Activated CD4-positive, alpha-beta T cell treated with anti-CD3 and anti-CD28 coated beads for 1 hour (primary cell): ENCODE measurements around the gene NOP58.
A peak's percentile ranks its signal among the peaks of the same experiment; 100 is the strongest.
"Not testable (repeated sequence)": the region's sequence is repeated elsewhere in the genome, so short reads cannot be mapped to it uniquely, and the experiment has no call there.

Experiments used
- DNase-seq: peaks from one replicate; pipeline ENCODE4 v3.0.0-alpha.2; 2020

Gene NOP58, protein sequence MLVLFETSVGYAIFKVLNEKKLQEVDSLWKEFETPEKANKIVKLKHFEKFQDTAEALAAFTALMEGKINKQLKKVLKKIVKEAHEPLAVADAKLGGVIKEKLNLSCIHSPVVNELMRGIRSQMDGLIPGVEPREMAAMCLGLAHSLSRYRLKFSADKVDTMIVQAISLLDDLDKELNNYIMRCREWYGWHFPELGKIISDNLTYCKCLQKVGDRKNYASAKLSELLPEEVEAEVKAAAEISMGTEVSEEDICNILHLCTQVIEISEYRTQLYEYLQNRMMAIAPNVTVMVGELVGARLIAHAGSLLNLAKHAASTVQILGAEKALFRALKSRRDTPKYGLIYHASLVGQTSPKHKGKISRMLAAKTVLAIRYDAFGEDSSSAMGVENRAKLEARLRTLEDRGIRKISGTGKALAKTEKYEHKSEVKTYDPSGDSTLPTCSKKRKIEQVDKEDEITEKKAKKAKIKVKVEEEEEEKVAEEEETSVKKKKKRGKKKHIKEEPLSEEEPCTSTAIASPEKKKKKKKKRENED

DNA sequence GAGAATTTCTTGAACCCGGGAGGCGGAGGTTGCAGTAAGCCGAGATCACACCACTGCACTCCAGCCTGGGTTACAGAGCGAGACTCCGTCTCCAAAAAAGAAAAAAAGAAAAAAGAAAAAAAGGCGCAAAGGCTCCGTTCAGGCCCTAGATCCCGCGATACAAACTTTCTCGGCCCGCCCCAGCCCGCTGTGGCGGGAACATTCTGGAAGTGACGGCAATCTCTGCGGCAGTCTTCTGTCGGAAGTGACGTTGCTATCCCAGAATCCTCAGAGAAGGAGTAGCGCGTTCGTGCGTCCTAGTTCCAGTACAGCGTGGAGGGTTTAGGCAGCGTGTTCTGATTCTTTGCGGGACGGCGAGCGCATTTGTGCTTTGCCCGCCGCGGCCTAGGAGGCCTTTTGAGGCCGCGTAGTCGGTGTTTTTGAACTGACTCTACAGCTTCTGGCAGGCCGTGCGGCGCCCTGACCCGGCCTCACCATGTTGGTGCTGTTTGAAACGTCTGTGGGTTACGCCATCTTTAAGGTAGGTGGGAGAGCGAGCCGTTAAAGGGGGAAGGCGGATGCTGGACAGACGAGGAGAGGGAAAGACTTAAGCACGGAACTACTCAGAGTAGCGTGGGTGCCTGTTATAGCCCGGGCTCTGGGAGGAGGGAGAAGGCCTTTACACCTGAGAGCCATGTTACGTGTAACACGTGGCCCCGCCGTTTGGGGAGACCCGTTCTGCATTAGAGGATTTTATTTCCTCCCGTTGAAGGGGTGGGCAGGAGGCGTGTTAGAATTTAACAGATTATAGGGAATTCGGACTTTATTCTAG is at the start of gene NOP58:
Gene NOP58, plus strand, starts transcription at position 297 of the 811 bp plus-strand sequence. Its CDS starts 179 bp downstream, at position 476.
- peak; percentile 82 for DNase-seq

DNA sequence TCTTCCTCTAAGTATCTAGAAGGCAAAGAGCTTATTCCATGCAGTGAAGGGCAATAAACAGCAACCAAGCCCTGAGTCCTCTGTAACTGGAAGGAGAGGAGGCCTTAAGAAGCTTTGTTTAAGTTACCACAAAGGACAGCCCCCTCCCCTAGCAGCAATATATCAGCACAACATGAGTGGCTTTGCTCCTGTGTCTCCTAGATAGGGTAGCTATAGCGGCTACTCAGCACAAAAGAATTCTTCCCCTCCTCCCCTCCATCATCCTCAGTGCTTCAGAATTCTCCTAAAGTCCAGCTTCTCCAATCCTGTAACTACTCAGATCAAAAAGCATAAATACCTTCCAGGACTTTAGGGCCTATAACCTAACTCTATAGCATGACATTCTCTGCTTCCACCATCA is 43.7 kb upstream of the NOP58 start:
- no peak for DNase-seq

DNA sequence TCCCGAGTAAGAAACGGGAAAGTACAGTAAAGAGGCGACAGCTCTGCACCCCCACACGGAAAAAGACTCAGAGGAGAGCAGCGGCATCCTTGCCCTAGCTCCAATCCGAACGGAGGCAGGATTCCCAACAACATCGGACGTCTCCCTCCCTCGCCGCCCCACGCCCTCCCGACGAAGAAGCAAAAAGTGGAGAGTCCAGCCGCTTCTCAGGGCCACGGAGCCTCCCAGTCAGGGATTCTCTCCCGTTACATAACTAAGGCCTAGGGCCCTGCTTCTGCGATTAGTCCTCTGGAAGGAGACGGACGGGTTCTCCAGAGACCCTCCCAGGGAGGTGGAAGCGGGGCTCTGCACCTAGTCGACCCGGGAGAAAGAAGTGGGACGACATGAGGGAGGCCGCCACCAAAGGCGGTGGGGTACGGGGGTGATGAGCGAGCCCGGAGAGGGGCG is 27.8 kb upstream of the NOP58 start:
- DNase-seq, result no peak

DNA sequence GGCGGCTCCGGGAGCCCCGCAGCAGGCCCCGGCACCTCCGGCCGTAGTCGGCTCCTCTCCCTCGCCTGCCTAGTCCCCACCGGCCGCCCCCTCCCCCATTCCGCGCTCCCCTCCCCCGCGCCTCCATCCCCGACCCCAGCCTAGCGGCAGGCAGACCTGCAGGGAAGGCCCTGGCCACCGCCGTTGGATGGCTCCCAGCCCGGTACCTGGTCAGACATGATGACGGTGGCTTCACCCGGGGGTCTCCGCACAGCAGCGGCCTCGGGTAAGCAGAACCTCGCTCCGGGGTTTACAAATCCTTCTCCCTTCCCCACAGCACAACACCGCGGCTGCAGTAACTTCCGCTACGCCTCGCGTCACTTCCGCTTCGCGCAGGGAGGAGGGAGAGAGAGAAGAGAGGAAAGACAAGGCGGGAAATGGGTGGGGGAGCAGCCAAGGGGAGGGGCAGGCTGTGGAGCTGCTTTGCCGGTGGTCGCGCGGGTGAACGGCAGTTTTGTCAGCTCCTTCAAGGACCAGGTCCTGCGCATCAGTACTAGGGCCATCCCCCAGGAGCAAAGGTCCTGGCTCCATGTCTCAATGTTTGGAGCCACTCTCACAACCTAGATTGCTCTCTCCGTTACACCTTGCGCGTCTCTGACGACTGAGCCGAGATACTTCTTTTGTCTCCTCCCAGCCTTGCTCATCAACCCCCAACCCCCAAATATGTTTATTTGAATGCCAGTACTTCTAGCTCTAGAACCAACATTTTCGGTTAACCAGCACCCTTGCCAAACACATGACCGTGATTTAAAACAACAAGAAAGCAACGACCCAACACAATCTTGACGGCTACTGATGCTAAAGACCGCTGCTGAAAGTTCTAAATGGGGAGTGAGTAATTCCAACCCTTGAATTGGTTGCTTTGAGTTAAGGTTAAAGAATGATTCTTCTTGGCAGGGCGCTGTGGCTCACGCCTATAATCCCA is 27.0 kb upstream of the NOP58 start, which contains the start of gene SUMO1:
Gene SUMO1, minus strand, starts transcription at position 364 of the 964 bp plus-strand sequence. Its CDS starts 146 bp downstream, at position 218.
- peak; percentile 86 for DNase-seq

DNA sequence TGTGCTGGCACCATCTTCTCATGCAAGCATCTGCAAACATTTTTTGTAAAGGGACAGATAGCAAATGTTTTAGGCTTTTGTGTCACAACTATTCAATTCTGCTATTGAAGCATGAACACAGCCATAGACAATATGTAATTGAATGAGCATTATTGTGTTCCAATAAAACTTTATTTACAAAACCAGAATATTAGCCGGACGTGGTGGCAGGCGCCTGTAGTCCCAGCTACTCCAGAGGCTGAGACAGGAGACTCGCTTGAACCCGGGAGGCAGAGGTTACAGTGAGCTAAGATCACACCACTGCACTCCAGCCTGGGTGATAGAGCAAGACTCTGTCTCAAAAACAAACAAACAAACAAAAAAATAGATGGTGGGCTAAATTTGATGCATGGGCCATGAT is 17.9 kb upstream of the NOP58 start:
- DNase-seq, result not testable (repeated sequence)

DNA sequence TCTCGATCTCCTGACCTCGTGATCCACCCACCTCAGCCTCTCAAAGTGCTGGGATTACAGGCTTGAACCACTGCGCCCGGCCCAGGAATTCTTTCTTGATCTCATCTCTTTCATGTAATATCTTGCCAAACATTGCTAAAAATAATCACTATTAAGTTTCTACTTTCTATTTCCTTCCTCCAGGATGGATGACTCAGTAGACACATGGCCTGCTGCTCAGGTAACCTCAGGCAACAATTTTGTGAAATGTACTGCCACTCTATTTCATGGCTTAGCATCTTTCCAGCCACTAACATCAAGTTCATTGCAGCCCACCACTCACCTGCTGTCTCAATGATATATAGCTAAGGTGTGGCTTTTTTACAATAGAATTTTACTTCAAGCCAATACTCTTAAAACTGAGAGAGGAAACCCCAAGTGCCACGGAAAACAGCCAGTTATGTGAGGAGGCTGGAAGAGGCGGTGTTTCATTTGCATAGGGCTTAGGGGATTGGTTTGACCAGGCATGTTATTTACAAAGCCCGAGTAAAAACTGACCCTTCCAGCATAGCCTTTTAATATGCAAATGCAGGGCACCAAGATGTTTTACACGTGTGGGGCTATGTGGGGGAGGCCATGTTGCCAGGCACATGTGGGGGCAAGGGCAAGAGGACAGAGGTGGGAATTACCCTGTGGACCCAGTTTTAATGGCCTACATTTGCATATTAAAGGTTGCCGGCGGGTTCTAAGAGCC is 15.9 kb upstream of the NOP58 start:
- no peak for DNase-seq

DNA sequence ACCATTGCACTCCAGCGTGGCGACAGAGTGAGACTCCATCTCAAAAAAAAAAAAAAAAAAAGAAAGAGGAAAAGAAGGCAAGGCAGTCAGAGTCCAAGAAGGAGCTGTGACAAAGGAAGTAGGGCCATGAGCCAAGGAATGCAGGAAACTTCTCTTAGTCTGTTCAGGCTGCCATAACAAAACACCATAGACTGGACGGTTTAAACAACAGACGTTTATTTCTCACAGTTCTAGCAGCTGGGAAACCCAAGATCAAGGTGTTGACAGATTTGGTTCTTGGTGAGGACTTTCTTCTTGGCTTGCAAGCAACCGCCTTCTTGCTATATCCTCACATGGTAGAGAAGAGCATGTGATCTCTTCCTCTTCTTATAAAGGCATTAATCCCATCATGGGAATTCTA is 14.1 kb upstream of the NOP58 start:
- DNase-seq, result no peak

DNA sequence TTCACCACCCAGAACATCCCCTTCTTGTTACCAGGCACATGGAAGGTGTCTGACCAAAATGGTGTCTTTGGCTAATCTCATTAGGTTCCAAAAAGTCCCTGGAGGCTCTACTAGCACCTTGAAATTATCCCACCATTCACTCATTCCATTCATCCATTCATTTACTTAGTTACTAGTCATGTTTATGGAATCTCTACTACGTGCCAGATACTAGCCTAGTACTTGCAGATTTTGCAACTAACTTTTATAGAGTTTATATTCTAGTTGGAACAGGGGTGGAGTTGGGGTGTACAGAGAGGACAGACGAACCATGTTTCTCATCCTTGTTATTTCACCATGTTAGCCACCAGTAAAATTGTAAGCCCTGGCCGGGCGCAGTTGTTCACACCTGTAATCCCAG is 4.0 kb upstream of the NOP58 start:
- DNase-seq, result no peak

DNA sequence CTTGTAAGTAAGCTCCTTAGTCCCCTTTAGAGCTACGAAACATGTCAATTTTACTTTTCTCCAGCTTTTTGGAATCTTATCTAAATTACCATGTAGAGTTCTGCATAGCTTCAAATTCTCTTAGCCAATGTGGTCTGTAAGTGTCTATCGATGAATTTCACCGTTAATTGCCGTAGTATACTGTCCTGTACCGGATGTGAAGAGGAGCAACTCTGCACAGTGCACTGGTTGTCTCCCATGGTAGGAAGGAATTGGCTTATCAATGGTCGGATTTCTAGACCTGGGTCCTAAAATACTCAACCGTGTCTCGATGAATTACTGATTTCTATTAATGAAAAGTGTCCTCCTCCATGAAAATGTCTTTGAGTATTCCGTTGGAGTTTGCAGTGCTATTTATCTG is 1.9 kb downstream of the NOP58 start:
- DNase-seq, result no peak

DNA sequence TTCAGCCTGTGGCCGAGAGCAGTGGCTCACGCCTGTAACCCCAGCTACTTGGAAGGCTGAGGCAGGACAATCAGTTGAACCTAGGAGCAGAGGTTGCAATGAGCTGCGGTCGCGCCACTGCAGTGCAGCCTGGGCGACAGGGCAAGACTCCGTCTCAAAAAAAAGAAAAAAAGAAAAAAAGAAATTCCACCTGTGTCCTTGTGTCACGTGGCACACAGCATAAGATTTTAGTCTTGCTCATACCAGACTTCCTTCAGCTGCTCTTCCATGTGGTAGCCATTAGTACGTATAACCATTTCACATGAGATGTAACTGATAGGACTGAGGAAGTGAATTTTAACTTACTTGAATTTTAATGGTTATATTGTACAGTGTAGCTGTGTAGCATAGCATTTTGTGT is 4.0 kb downstream of the NOP58 start:
- no peak for DNase-seq

DNA sequence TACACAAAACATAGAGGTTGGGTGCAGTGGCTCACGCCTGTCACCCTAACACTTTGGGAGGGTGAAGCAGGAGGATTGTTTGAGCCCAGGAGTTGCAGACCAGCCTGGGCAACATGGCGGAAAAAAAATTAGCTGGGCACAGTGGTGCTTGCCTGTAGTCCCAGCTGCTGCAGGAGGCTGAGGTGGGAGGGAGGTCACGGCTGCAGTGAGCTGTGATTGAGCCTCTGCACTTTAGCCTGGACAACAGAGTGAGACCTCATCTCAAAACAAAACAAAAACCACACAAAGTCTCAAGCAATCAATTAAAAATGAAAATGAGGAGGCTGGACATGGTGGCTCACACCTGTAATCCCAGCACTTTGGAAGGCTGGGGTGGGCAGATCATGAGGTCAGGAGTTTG is 4.9 kb downstream of the NOP58 start:
- DNase-seq, result no peak

DNA sequence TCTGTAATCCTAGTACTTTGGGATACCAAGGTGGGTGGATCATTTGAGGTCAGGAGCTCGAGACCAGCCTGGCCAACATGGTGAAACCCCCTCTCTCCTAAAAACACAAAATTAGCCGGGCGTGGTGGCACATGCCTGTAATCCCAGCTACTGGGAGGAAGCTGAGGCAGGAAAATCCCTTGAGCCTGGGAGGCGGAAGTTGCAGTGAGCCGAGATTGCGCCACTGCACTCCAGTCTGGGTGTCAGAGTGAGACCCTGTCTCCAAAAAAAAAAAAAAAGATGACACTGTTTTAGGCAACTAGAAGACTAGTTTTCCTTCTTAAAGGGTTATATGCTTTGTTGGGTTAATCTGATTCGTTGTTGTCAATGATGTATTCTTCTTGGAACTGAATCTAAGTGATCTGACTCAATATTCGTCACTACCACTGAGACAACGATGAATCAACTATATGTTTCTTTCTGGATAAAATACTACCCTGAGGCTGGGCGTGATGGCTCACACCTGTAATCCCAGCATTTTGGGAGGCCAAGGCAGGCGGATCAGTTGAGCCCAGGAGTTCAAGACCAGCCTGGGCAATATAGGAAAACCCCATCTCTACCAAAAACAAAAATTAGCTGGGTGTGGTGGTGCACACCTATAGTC is 10.6 kb downstream of the NOP58 start:
- DNase-seq, result not testable (repeated sequence)

DNA sequence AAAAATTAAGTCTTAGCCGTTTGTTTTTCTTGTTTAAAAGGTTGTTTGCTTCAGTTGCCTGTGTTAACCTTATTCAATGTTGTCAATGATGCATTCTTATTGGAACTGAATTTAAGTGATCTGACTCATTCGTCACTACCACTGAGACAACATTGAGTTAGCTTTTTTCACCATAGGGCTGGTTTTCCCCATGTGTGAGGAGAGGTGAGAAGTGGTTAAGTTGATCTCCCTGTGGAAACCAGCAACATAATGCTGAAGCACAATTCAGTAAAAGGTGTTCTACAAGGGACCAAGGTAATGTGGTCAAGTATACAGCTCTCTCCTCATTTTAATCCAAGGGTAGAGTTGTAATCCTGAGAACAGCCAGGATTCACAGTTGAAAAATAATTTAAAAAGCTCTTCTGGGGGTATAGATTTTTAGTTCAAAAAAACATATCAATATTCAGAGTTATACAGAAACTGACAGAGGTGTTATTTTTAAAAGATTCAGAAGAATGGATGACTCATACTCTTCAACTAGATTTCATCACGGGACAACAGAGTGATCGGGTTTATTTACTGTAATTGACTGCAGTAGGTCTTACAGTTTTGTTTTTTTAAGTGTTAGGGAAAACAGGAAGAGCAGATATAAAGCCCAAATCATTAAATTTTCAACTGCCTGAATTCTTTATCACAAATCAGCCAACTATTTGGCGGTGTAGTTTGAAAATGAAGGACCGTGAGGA is 12.6 kb downstream of the NOP58 start:
- DNase-seq, result no peak

DNA sequence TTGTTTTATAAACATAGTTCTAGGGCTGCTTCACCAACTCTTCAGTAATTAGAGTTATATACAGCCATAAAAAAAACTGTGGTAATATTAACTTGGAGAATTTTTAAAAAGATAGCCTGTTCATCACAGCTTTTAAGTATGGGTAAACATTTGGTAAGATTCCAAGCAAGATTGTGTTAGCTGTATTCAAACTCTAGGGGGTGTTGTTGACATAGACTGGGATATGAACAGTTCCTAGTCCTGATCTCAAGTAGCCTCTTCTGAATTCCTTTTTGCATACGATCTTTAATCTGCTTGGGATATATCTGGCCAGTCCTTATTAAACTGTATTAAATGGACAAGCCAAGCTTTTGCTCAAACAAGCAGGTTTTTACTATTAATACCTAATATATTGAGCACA is 13.4 kb downstream of the NOP58 start:
- no peak for DNase-seq

DNA sequence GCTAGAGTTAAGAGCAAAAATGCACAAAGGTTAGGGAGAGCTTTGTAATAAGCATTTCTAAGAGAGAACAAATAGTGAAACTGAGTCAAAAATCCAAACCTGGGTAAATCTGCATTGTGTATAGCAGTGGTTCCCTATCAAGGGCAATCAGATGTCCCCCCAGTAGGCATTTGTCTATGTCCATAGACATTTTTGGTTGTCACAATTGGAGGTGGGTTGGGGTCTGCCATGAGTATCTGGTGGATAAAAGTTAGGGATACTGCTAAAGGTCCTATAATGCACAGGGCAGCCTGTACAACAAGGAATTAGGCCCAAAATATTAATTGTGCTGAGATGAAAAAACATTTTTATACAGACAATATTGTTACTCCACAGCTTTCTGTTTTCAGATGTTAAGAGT is 21.0 kb downstream of the NOP58 start:
- no peak for DNase-seq

DNA sequence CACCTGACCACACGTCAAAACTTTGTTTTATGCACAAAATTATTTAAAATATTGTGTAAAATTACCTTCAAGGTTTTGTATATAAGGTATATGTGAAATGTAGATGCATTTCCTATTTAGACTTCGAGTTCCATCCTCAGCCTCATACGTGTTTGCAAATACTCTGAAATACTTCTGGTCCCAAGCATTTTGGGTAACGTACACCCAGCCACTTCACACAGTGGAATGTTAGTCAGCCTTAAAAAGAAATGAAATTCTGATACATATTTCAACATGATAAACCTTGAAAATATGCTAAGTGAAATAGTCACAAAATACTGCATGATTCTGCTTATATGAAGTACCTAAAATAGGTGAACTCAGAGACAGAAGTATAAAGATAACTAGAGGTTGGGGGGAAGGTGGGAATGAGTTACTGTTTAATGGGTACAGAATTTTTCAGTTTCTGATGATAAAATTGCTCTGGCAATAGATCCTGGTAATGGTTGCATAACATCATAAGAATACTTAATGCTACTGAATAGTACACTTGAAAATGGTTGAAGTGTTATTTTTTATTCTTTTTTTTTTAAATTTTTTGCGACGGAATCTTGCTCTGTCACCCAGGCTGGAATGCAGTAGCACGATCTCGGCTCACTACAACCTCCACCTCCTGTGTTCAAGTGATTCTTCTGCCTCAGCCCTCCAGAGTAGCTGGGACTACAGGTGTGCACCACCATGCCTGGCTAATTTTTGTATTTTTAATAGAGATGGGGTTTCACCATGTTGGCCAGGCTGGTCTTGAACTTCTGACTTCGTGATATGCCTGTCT is 24.0 kb downstream of the NOP58 start:
- DNase-seq, result no peak

DNA sequence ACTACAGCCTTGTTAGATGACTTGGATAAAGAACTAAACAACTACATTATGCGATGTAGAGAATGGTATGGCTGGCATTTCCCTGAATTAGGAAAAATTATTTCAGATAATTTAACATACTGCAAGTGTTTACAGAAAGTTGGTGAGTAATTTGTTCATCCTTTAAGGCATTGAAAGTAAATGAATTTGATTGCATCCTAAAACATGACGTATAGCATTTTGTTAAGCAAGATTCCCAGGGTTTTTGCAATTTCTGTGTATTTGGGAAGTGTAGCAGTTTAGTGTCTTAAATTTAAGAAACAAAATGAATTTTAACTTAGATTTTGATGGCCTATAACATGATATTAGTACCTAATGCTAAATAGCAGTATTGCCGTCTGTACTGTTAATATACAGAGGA is 24.8 kb downstream of the NOP58 start:
- no peak for DNase-seq

DNA sequence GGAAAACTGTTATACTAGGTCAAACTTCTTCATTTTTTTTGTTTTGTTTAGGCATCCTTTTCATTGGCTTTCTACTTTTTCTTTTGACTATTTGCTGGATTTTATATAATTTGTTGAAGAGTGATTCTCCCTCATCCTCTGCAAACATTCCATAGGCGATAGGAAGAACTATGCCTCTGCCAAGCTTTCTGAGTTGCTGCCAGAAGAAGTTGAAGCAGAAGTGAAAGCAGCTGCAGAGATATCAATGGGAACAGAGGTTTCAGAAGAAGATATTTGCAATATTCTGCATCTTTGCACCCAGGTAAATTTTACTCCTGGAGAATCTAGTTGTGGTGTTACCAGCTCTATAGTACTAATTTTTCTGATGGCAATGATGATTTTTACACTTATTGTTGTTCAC is 25.4 kb downstream of the NOP58 start:
- DNase-seq, result no peak

DNA sequence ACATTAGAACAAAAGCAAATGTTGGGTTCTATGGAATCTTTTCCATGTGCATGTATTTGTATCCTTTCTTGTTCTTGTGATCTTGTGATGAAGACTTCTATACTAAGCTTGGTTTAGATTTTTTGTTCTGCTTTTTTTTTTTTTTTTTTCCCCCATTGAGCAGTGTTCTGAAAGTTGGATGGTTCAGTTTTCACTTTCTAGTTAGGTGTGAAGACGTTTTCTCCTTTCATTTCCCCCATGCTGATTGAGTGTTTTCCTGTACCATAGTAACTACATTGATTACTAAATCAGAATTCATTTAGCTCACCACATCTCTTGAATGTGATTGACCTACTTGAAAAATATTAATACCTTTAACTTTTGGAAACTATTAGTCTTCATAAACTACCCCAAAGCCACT is 34.1 kb downstream of the NOP58 start:
- DNase-seq, result no peak

DNA sequence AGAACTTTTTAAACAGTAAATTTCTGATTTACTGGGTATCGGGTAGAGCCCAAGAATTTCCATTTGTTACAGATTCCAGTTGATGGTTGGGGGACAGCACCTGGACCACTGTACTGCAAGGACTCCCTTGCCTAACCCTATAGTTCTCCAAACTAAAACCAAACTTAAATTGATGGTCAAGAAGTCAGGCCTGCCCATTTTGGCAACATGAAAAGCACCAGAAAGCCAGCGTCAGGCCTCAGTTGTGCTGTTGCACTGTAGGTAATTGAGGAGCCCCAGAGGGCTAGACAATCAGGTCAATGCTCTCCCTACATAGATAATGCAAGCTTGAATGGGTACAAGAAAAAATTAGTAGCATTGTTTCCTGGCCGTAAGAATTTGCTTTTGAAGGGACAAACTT is 40.5 kb downstream of the NOP58 start:
- no peak for DNase-seq
